A673 (cell line): ENCODE measurements around the gene ANKS1B.

Source experiments
- CTCF ChIP-seq: fragments of 300-800, 200-600 bp; sonication (generic); conservative IDR thresholded peaks from 2 replicates; pipeline ENCODE4 v1.5.1; 2017; ENCODE audit warnings: low read depth, mild to moderate bottlenecking, antibody characterized with exemption, low read length, moderate library complexity, mixed read lengths
- EZH2 ChIP-seq: fragments of 200-600 bp; sonication (generic); IDR thresholded peaks from 2 replicates; pipeline ENCODE4 v1.6.1; 2017; ENCODE audit warnings: borderline replicate concordance, low read depth, mild to moderate bottlenecking, mixed read lengths, antibody characterized with exemption, low read length; ENCODE audit not compliant: poor library complexity, severe bottlenecking

- TF ChIP-seq CTCF (no peak), EZH2 (no peak)
Measured at GRCh38 chr12:98750511-98750910, 1234.2 kb downstream of the ANKS1B start.
